AG10803 (cell line): ENCODE results near the gene HERPUD1.

Experiments
- DNase-seq: peaks from one replicate; pipeline ENCODE4 v3.0.0; 2010; ENCODE audit warnings: low read depth
- H3K4me3 ChIP-seq: 2 replicates; pipeline ENCODE4 v1.5.1; 2011; ENCODE audit warnings: mild to moderate bottlenecking, low read length, control low read depth
- TF ChIP-seq, protein P1 (sequence below): conservative IDR thresholded peaks from 2 replicates; pipeline ENCODE4 v1.5.1; 2011; ENCODE audit warnings: mild to moderate bottlenecking, low read length, control low read depth, inconsistent platforms

Gene HERPUD1

DNA sequence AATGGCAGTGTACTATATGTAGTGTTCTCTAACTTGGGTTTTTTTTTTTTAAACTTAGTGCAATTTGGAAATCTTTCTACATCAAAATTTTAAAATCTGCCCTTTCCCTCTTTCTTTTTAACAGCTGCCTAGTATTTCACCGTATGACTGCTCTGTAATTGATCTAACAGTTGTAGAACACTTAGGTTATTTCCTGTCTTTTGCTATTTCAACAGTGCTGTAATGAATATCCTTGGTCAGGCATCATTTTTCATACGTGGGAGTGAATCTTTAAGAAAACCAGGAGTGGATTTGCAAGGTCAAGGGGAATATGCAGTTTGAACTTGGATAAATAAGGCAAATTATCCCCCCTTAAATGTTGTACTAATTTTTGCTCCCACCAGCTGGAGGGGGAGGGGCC is 61.3 kb downstream of the HERPUD1 start:
- TF ChIP-seq, protein P1, sequence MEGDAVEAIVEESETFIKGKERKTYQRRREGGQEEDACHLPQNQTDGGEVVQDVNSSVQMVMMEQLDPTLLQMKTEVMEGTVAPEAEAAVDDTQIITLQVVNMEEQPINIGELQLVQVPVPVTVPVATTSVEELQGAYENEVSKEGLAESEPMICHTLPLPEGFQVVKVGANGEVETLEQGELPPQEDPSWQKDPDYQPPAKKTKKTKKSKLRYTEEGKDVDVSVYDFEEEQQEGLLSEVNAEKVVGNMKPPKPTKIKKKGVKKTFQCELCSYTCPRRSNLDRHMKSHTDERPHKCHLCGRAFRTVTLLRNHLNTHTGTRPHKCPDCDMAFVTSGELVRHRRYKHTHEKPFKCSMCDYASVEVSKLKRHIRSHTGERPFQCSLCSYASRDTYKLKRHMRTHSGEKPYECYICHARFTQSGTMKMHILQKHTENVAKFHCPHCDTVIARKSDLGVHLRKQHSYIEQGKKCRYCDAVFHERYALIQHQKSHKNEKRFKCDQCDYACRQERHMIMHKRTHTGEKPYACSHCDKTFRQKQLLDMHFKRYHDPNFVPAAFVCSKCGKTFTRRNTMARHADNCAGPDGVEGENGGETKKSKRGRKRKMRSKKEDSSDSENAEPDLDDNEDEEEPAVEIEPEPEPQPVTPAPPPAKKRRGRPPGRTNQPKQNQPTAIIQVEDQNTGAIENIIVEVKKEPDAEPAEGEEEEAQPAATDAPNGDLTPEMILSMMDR = no peak
- no peak overlapping the region for H3K4me3 ChIP-seq
- no peak for DNase-seq

DNA sequence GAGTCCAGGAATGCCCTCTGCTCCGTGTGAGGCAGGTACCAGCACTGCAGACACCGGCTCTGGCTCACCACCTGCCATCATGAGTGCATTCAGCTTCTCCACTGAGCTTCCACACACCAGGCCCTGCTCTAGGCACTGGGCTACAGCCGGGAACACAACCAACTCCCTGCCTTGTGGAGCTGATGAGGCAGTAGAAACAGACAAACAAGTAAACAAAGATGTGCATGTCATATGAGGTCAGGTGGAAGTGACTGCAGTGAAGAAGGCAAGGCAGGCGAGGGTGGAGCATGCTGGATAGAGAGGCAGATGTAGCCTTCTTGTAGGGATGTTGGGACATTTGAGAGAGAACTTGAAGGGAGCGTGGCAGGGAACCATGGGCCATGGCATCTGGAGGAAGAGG is 62.4 kb downstream of the HERPUD1 start:
- TF ChIP-seq, protein P1 = no peak
- H3K4me3 ChIP-seq = no peak overlapping the region
- DNase-seq = no peak
